RWPE2 (cell line): Measurements from ENCODE around the gene KITLG.

Source experiments
- ATAC-seq: fragments of 200-7000 bp; cut with Tn5 transposase; 3 replicates; pipeline ENCODE4 v1.9.1; 2021; ENCODE audit warnings: low read depth
- DNase-seq: peaks from one replicate; pipeline ENCODE4 v3.0.0-alpha.2; 2020; ENCODE audit warnings: low spot score
- H3K27ac ChIP-seq: fragments of 450-650 bp; 2 replicates; pipeline ENCODE4 v1.5.1; 2017; ENCODE audit warnings: mild to moderate bottlenecking; ENCODE audit not compliant: poor library complexity, severe bottlenecking
- H3K27me3 ChIP-seq: fragments of 250-450 bp; sonication (Bioruptor Pico); 2 replicates; pipeline ENCODE4 v1.5.1; 2021; ENCODE audit warnings: mild to moderate bottlenecking, moderate library complexity; ENCODE audit not compliant: insufficient read depth, poor library complexity, severe bottlenecking
- H3K36me3 ChIP-seq: fragments of 250-450 bp; sonication (Bioruptor Pico); 2 replicates; pipeline ENCODE4 v1.5.1; 2020; ENCODE audit warnings: low read depth, mild to moderate bottlenecking, moderate library complexity
- H3K4me1 ChIP-seq: fragments of 250-450 bp; sonication (Bioruptor Pico); 2 replicates; pipeline ENCODE4 v1.5.1; 2021; ENCODE audit warnings: mild to moderate bottlenecking, moderate library complexity; ENCODE audit not compliant: insufficient read depth, poor library complexity, severe bottlenecking
- H3K4me3 ChIP-seq: fragments of 250-450 bp; sonication (Bioruptor Pico); 2 replicates; pipeline ENCODE4 v1.5.1; 2021; ENCODE audit warnings: mild to moderate bottlenecking, moderate library complexity; ENCODE audit not compliant: severe bottlenecking
- H3K9me3 ChIP-seq: fragments of 250-450 bp; sonication (Bioruptor Pico); 2 replicates; pipeline ENCODE4 v1.5.1; 2021; ENCODE audit warnings: mild to moderate bottlenecking, moderate library complexity; ENCODE audit not compliant: severe bottlenecking
- TF ChIP-seq, protein P1 (sequence below): fragments of 450-650 bp; IDR thresholded peaks from one replicate; pipeline ENCODE4 v1.5.1; 2017; ENCODE audit warnings: mild to moderate bottlenecking, moderate library complexity; ENCODE audit not compliant: poor library complexity, severe bottlenecking

Gene KITLG

DNA sequence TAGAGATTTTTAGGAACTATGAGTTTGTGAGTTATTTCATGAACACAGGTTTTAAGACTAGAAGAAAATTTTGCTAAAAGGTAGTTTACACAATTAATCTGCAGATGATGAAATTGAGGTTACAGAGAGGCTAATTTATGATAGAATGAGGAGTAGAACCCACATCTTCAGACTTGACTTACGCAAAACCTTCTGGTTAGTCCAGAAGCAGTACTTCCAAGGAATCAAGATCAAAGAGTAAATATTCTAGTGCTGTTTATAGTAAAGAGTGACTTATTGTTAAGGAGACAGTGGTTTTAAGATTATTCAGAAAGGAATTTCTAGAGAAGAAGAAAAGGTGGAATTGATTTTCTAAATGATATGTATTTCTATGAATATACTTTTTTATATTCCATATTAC is 10.6 kb upstream of the KITLG start:
- DNase-seq (no peak), ATAC-seq (no peak)
- H3K4me1 ChIP-seq: no peaks in the 10 kb centered on the region
- no peak overlapping the region for H3K4me3 ChIP-seq
- H3K9me3 ChIP-seq: no peaks in the 10 kb centered on the region
- H3K27ac ChIP-seq: no peak overlapping the region
- no peaks in the 10 kb centered on the region for H3K36me3 ChIP-seq
- TF ChIP-seq, protein P1, sequence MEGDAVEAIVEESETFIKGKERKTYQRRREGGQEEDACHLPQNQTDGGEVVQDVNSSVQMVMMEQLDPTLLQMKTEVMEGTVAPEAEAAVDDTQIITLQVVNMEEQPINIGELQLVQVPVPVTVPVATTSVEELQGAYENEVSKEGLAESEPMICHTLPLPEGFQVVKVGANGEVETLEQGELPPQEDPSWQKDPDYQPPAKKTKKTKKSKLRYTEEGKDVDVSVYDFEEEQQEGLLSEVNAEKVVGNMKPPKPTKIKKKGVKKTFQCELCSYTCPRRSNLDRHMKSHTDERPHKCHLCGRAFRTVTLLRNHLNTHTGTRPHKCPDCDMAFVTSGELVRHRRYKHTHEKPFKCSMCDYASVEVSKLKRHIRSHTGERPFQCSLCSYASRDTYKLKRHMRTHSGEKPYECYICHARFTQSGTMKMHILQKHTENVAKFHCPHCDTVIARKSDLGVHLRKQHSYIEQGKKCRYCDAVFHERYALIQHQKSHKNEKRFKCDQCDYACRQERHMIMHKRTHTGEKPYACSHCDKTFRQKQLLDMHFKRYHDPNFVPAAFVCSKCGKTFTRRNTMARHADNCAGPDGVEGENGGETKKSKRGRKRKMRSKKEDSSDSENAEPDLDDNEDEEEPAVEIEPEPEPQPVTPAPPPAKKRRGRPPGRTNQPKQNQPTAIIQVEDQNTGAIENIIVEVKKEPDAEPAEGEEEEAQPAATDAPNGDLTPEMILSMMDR: no peak
- no peaks in the 10 kb centered on the region for H3K27me3 ChIP-seq

DNA sequence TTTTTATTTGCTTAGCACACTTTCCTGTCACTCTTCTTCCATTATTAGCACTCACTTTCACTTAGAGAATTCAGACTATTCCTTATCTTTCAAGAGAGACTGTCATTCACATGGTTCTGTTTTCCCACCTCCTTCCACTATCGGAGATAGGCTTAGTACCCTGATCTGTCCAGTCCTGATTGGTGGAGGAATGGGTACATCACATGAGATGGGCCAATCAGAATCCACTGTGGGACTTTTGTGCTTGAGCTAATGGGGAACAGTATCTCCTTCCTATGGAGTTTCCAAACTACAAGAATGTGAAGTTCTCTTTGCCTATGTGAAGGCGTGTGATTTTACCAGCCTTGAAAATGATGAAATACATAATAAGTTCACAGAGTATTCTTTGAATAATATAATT is 4.8 kb upstream of the KITLG start:
- no peaks in the 10 kb centered on the region for H3K9me3 ChIP-seq
- ATAC-seq (no peak), DNase-seq (no peak)
- no peak overlapping the region for H3K27ac ChIP-seq
- H3K4me1 ChIP-seq: no peaks in the 10 kb centered on the region
- TF ChIP-seq, protein P1: no peak
- H3K36me3 ChIP-seq: no peaks in the 10 kb centered on the region
- H3K27me3 ChIP-seq: no peaks in the 10 kb centered on the region
- H3K4me3 ChIP-seq: no peak overlapping the region

DNA sequence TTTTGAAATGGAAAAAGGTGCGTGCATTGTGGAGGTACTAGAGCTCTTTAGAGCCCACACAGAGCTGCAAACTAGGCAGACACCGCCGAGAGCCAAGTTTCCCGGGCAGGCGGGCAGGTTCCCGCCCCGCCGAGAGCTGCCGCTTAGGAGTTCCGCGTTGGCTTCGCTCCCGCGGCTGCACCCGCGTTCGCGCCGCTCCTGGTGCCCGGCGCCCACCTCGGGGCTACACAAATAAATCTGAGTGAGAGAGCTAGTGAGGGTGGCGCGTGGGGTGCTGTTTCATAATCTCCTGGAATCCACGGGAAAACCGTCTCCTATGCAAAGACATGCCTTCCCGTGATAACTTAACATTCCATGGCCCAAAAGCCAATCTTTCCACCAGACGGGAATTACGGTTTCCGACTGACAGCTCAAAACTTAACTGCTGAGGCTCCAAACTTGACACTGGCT is 645 bp downstream of the KITLG start:
- ATAC-seq (peak; percentile 50), DNase-seq (no peak)
- no peaks in the 10 kb centered on the region for H3K9me3 ChIP-seq
- no peaks in the 10 kb centered on the region for H3K27me3 ChIP-seq
- peak overlapping the region; percentile 42 for H3K4me3 ChIP-seq
- TF ChIP-seq, protein P1: no peak
- peaks cover 21% of the 10 kb centered on the region for H3K4me1 ChIP-seq
- peak overlapping the region; percentile 9 for H3K27ac ChIP-seq
- no peaks in the 10 kb centered on the region for H3K36me3 ChIP-seq

DNA sequence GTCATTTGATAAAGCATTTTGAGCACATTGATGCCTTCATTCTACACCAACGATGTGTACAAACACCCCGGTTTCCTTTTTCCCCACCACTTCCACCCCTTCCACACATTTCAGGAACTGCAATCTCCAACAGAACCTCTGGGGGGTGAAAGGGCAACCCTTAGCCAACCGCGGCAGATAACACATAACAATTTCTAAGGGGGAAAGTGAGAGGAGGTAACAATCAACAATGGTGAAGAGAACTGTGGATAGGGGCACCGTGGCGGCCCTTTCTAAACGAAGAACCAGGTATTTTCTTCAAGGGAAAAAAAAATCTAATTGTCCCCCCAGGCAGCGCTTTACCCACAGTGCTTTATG is 1.1 kb downstream of the KITLG start:
- Histone ChIP-seq H3K27me3 (no peaks in the 10 kb centered on the region), H3K36me3 (no peaks in the 10 kb centered on the region), H3K27ac (no peak overlapping the region), H3K4me1 (peaks cover 21% of the 10 kb centered on the region), H3K9me3 (no peaks in the 10 kb centered on the region), H3K4me3 (peak overlapping the region; percentile 42)
- peak; percentile 38; the same call in 2 of the 3 replicates for ATAC-seq
- DNase-seq: no peak
- TF ChIP-seq, protein P1: peak; percentile 37

DNA sequence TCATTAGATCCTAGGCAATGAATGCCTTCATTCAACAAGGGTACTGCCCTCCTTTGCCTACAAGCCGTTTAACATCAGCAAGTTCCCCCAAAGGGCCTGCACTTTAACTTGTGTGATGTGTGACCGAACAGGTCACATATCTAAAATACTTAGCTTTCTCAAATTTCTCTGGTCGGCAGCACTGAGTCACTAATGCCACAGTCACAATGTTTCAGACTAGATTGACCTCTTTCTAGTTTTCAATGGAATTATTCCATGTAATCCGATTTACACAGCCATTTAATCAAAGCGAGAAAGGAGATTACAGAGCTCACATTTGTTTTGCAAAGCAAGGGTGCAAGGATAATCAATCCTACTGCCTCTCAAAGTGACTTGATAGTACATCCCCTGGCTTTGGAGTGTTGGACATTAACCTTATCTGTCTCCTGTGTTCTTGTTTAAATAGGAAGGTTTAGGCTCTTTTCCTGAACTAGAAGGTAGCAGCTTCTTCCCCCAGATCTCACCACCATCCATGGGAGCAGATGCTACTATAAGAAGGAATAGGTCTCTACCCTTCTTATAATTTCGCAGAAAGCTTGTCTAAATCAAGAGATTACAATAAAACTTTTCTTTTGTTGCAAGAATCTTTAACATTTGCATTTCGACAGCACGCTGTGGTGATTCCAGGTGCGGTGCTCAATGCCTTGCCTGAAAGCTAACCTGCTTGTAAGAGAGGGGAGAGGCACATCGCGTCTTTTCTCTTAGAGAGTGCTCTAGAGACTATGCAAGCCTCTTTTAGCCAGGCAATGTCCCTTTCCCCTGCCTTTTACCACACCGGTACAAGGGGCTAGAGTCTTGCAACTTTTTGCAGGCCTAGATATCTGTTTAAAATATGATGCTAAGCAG is 1.8 kb downstream of the KITLG start:
- peaks cover 21% of the 10 kb centered on the region for H3K4me1 ChIP-seq
- no peaks in the 10 kb centered on the region for H3K27me3 ChIP-seq
- H3K27ac ChIP-seq: no peak overlapping the region
- DNase-seq (no peak), ATAC-seq (no peak)
- H3K4me3 ChIP-seq: peak overlapping the region; percentile 42
- H3K9me3 ChIP-seq: no peaks in the 10 kb centered on the region
- H3K36me3 ChIP-seq: no peaks in the 10 kb centered on the region
- TF ChIP-seq, protein P1: no peak
